ENCODE measurements around the gene B3GLCT.
"Not testable (repeated sequence)": the region's sequence is repeated elsewhere in the genome, so short reads cannot be mapped to it uniquely, and the experiment has no call there.

B3GLCT gene

DNA sequence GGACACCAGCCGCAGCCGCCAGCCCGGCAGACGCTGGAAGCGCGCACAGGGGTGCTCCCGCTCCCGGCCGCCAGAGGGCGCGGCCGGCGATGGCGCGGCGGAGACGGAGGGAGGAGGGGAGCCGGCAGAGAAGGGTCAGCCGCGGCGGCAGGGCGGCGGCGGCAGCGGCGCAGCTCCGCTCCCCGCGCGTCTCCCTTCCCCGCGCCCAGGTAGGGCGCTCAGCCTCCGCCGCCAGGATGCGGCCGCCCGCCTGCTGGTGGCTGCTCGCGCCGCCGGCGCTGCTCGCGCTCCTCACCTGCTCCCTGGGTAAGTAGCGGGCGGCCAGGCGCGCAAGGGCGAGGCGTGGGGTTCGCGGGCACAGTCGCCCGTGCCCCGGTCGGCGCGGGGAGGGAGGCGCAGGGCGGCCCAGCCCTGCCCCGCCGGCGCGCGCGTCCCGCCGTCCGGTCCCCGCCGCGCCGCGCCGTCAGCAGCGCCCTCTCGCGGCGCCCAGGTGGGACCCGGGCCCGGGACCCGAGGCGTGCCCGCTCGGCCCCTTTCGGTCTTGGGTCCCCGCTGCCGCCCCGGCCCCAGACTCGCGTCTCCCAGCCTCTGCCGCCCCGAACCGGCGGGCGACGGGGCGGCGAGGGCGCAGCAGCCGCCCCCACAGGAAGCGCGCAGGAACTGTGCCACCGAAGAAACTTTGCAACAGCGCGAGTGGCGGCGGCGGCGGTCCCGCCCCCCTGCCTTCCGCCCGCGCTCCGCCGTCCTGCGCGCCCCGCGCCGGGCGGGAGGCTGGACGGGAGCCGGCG is at the start of gene B3GLCT:
B3GLCT (plus strand) TSS at position 127 of the 788 bp plus-strand sequence; CDS start at position 237, 110 bp downstream.
- DNase-seq, result peak; percentile 80

DNA sequence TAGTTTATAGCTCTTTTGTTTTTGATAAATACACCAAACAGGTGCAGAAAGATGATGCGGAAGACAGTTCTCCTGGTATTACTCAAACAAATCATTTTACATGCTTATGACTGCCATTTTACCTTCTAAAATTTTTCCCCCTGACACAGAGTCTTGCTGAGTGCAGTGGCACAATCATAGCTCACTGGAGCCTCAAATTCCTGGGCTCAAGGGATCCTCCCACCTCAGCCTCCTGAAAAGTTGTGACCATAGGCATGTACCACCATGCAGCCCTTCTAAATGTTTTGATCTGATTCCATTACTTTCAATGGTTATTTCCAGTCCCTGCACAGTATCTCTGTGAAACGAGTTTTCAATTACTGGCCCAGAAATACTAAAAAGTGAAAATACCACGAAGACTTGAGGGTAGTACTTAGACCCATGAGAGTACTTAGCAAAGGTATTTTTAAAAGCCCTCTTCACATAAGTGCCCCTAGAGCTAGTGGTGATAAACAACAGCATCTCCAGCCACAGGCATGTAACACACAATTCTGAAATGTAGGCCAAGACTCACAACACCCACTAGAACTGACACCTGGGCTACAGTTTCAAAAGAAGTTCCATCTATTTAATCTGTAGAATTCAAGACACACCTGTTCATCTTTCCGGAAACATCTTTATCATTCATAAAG is 49.3 kb upstream of the B3GLCT start:
- DNase-seq, result no peak

DNA sequence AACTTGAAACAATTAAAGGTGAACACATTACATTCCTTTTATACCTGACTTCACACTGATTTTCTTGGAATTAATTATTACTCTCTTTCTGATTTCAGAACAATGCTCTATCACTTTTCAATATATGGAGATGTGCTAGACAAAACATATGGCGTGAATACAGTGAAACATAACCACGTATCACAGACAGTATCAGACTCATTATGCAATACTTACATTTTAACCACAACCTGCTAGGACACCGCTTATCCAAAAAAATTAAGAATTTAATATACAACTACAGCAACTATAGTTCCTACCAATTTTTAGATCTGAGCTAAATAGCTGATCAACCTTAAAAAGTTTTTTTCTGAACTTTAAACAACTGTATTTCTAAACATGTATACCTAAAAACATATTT is 47.9 kb upstream of the B3GLCT start:
- DNase-seq, result no peak

GRCh38 chr13:31154939-31155338 is 44.8 kb upstream of the B3GLCT start:
- no peak for DNase-seq

GRCh38 chr13:31159306-31159705 is 40.5 kb upstream of the B3GLCT start:
- DNase-seq, result no peak

DNA sequence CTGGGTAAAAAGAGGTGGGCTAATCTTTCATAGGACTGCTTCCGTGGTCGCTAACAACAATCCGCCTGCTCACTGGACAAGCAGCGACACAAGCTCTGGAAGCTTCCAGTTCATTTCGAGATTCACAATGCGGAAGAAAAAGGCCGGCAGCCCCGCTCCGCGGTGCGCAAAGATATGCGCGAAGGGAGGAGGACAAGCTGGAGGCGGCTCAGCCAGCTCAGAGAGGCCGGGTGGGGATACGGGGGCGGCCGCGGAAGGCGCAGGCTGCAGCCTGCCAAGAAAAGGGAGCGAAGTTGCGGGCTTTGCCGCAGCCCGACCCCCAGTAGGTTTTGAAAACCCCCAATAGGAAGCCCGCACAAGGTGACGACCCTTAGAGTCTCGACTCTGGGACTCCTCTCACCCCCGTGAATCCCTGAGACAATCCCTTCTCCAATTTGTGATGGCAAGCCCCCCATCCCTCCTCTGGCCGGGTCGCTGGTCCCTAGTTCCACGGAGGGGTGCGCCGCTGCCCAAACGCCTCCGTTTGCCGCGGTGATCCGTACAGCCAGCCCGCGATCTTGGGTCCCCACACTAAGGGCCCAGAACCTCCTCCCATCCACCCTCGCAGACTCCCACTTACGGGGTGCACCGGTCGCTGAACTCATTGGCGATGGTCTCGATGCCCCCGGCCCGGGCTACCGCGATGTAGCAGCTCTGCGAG is 38.8 kb upstream of the B3GLCT start:
- peak; percentile 40 for DNase-seq

DNA sequence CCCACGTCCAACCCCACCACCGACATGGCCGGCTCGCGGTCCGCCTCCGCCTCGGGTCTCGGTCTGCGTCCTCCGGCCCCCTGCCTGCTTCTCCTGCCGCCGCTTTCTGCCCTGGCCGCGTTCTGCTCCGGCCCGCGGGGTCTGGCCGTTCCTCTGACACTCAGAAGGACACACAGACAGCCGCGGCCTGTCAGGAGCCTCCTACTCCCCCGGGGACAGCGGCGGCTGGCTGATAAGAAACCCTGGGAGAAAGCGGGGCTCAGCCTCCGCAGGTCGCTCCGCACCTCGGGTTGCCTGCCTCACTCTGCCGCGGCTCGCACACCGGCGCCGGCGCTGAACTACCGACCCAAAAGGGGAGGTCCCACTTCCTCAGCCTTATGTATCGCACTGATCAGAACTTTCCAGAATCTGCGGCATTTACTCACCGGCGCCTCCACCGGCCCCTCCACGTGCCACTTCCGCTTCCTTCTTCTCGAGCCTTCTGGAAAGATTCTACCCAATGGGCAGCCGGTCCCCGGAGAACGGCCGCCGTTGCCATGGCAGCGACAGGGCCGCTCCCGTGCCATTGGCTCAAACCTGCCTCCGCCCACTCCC is 38.1 kb upstream of the B3GLCT start, which contains the start of gene HSPH1:
HSPH1 (minus strand) TSS at position 348 of the 594 bp plus-strand sequence; CDS start at position 26, 322 bp downstream.
- DNase-seq, result peak; percentile 99

DNA sequence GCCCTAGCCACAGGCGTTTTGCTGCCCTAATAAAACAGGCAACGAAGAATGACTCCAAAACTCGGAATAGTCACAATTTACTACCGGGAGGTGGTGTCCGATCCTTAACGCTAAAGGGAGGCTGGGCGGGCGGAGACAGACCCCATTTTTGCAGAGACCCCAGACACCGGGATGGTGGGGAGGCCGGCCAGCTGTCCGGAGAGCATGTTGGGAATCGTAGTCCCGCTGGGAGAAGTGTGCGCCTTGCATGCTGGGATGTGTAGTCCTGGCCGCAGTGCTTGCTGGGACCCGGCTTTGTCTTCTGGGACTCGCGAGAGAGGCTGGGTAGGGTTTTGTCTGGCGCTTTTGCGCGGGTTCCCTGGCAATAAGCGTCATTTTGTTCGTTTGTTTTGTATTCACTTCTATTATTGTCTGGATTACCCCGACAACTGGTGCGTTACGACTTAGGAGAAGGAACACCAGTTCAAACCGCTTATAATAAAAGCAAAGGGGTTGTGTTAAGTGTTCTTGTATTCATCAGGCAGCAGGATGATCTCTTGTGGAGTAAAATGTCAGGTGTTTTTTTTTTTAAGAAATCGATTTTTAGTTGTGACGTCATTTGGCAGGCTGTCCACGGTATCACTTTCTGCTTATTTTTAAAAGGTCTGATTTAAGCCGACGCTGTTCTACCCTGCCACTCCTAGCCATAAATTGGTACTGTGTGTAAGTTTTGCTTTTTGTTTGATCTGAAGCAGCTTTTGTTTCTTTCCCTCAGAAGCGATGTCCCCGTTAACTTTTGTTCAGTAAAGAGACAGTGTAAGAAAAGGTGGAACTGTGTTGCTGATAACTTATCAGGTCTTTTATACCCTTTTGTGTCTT is 37.4 kb upstream of the B3GLCT start:
- peak; percentile 99 for DNase-seq

GRCh38 chr13:31166591-31166990 is 33.2 kb upstream of the B3GLCT start:
- DNase-seq, result no peak

DNA sequence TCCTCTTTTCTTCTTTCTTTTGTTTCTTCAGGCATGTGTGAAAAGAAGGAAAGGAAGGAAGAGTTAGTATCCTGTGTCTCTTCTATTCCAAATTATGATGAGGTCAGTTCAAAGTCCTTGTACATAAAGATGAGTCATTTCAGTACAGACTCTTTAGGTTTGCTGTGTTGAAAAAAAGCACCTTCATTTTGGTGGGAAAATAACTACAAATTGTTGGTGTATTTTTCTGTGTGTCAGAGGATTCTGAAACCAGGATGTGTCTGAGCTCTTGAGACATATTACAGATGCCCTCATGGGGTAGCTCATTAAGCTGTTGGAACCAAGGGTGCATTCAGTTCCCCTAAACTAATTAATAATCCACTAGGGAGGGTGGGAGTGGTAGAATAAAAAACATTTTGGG is 32.3 kb upstream of the B3GLCT start:
- DNase-seq, result no peak

GRCh38 chr13:31168166-31168565 is 31.6 kb upstream of the B3GLCT start:
- no peak for DNase-seq

- no peak for DNase-seq
These were observed 31.0 kb upstream of the B3GLCT start for GRCh38 chr13:31168736-31169135.

- no peak for DNase-seq
These were observed 27.8 kb upstream of the B3GLCT start for GRCh38 chr13:31172001-31172400.

DNA sequence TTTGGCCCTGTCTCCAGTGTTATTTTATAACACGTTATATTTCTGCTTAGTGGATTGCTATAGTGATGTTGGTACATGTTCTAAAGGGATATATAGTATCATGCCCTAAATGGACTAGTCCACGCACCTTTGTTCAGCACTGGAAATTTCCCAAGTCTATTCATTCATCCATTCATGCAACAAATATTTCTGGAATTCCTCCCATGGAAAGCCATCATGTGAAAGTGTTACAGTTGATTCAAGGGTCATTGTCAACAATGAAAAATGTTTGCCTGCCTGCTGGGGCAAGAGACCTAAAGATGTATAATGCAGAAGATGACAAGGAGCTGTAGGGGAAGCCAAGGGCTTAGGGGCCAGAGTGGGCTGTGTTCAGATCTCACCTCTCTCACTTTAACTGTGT is 27.2 kb upstream of the B3GLCT start:
- no peak for DNase-seq

- no peak for DNase-seq
These were observed 25.8 kb upstream of the B3GLCT start for GRCh38 chr13:31174018-31174417.

- no peak for DNase-seq
These were observed 23.8 kb upstream of the B3GLCT start for GRCh38 chr13:31175847-31176532.

DNA sequence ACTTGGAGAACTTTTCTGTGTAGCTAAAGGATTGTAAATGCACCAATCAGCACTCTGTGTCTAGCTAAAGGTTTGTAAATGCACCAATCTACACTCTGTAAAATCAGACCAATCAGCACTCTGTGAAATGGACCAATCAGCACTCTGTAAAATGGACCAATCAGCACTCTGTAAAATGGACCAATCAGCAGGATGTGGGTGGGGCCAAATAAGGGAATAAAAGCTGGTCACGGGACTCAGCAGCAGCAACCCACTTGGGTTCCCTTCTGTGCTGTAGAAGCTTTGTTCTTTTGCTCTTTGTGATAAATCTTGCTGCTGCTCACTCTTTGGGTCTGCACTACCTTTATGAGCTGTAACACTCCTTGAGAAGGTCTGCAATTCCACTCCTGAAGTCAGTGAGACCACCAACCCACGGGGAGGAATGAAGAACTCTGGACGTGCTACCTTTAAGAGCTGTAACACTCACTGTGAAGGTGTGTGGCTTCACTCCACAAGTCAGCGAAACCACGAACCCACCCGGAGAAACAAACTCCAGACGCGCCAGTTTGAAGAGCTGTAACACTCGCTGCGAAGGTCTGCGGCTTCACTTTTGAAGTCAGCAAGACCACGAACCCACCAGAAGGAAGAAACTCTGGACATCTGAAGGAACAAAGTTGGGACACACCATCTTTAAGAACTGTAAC is 21.8 kb upstream of the B3GLCT start:
- DNase-seq, result not testable (repeated sequence)

GRCh38 chr13:31179241-31179640 is 20.5 kb upstream of the B3GLCT start:
- DNase-seq, result no peak

- no peak for DNase-seq
These were observed 20.0 kb upstream of the B3GLCT start for GRCh38 chr13:31179754-31180153.

DNA sequence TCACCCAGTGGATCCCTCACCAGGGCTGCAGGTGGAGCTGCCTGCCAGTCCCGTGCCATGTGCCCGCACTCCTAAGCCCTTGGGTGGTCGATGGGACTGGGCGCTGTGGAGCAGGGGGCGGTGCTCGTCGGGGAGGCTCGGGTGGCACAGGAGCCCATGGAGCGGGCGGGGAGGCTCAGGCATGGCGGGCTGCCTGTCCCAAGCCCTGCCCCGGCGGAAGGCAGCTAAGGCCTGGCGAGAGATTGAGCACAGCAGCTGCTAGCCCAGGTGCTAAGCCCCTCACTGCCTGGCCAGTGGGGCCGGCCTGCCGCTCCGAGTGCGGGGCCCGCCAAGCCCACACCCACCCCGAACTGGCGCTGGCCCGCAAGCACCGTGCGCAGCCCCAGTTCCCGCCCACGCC is 16.8 kb upstream of the B3GLCT start:
- DNase-seq, result no peak

DNA sequence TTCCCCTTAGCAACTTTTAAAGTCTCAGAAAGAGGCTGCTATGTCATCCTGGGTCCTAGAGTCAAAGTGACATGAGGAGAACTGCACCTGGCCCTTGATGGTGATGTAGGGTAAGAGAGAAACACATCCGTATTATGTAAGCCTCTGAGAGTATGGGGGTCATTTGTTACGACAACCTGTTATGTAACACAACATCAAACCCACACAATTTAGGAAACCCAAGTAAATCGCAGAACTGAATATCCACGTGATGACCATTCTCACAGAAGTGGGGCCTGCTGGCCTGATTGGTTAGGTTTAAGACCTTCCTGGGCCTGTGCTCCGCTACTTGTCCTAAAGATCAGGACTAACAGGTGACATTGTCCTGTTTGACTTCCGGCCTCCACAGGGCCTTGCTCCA is 15.3 kb upstream of the B3GLCT start:
- DNase-seq, result no peak

Measured in NCI-H526 treated with DMSO at 0.1 percent for 48 hours (cell line).